Colonic mucosa (tissue), 4 donors: ENCODE results near the gene GIMD1. TPM values are rescaled to one million over a fixed set of nuclear protein-coding genes. Genes with fewer than 3 reads are reported as not detected.
"Not testable (repeated sequence)": the region's sequence is repeated elsewhere in the genome, so short reads cannot be mapped to it uniquely, and the experiment has no call there.

Source experiments
- DNase-seq: peaks from one replicate; pipeline ENCODE4 v3.0.0-alpha.2; 2020
- H3K27ac ChIP-seq: fragments of 200-600 bp; one replicate; pipeline ENCODE4 v1.8.0; 2021
- H3K27me3 ChIP-seq: fragments of 200-600 bp; one replicate; pipeline ENCODE4 v1.8.0; 2021
- H3K36me3 ChIP-seq: fragments of 200-600 bp; one replicate; pipeline ENCODE4 v1.8.0; 2021
- H3K4me1 ChIP-seq: fragments of 200-600 bp; one replicate; pipeline ENCODE4 v1.8.0; 2021; ENCODE audit warnings: mild to moderate bottlenecking
- H3K4me3 ChIP-seq: fragments of 200-600 bp; one replicate; pipeline ENCODE4 v1.8.0; 2021
- H3K9ac ChIP-seq, 2 donors: one replicate each; pipeline ENCODE4 v1.7.0; 2013; ENCODE audit warnings: control low read depth in 2 of 2, low read depth in 2 of 2, low read length in 2 of 2
- H3K9me3 ChIP-seq: fragments of 200-600 bp; one replicate; pipeline ENCODE4 v1.8.0; 2021
- intact Hi-C: fragments of 100-400 bp; cut with DNase I; formaldehyde crosslinking; loops from one replicate; pipeline ENCODE4 v1.14.1; 2022
- total RNA-seq, 2 donors: library from RNA; stranded (reverse); fragmentation: NEBNext Ultra II Directional in 1 of 2; extraction: Animal tissue kit (Norgen Biotek cat#: 25700) in 1 of 2; gene quantifications; one replicate each; pipeline ENCODE4 v1.2.1, GENCODE V29; 2021
- TF ChIP-seq, protein P1 (sequence below): fragments of 200-600 bp; IDR thresholded peaks from one replicate; pipeline ENCODE4 v1.8.0; 2022; ENCODE audit warnings: antibody characterized with exemption, mild to moderate bottlenecking
- donor health status: healthy.
- donor health status: DM: no; HTN: no; CAD: no.
- donor health status: DM: no; HTN: no; CAD: no.

The GIMD1 gene
- total RNA-seq, 2 donors from 2014 or later: not detected

DNA sequence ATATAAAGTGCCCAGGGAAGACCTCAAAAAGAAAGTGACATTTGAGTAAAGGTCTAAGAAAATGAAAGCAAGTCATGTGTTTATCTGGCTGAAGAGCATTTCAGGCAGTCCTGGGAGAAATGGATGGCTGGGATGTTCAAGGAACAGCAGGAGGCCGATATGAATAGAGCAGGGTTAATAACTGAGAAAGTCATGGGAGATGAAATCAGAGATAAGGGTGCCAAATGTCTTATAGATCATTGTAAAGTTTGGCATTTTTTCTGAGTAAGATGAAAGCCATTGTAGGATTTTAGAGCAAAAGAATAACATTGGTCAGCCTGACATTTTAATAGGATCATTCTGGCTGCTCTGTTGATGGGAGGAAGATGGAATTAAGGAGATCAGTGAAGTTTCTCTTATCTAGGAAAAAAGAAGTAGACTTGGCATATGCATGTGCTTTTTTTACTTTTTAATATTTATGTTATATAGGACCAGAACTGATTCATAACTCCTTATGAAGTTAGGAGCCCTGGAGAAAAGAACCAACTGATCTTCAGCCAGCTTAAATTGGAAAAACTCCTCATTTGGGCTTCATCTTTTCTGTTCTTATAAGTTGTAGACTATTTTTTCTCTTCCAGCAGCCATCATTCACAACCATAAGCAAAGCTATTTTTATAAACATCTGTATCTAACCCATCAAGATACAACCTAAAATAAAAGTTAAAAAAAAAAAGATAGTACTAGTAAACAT lies 33.7 kb downstream of the GIMD1 start:
- no peaks in the 10 kb centered on the region for H3K9me3 ChIP-seq
- intact Hi-C loops: no loop called here
- no peak for DNase-seq

GRCh38 chr4:106333186-106333585 lies 35.4 kb downstream of the GIMD1 start:
- H3K4me3 ChIP-seq: no peak overlapping the region
- no peaks in the 10 kb centered on the region for H3K36me3 ChIP-seq
- intact Hi-C loops: no loop called here
- H3K9me3 ChIP-seq: no peaks in the 10 kb centered on the region
- TF ChIP-seq, protein P1, sequence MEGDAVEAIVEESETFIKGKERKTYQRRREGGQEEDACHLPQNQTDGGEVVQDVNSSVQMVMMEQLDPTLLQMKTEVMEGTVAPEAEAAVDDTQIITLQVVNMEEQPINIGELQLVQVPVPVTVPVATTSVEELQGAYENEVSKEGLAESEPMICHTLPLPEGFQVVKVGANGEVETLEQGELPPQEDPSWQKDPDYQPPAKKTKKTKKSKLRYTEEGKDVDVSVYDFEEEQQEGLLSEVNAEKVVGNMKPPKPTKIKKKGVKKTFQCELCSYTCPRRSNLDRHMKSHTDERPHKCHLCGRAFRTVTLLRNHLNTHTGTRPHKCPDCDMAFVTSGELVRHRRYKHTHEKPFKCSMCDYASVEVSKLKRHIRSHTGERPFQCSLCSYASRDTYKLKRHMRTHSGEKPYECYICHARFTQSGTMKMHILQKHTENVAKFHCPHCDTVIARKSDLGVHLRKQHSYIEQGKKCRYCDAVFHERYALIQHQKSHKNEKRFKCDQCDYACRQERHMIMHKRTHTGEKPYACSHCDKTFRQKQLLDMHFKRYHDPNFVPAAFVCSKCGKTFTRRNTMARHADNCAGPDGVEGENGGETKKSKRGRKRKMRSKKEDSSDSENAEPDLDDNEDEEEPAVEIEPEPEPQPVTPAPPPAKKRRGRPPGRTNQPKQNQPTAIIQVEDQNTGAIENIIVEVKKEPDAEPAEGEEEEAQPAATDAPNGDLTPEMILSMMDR: no peak
- H3K27ac ChIP-seq: no peak overlapping the region
- no peak overlapping the region for H3K9ac ChIP-seq
- H3K4me1 ChIP-seq: no peaks in the 10 kb centered on the region
- no peaks in the 10 kb centered on the region for H3K27me3 ChIP-seq
- no peak for DNase-seq

More for the DNA sequence above, 33.7 kb downstream of the GIMD1 start:
- H3K9ac ChIP-seq: no peak overlapping the region
- H3K36me3 ChIP-seq: no peaks in the 10 kb centered on the region
- no peaks in the 10 kb centered on the region for H3K4me1 ChIP-seq
- no peak overlapping the region for H3K4me3 ChIP-seq
- no peaks in the 10 kb centered on the region for H3K27me3 ChIP-seq
- TF ChIP-seq, protein P1: no peak
- H3K27ac ChIP-seq: no peak overlapping the region

- Histone ChIP-seq H3K36me3 (no peaks in the 10 kb centered on the region), H3K4me3 (no peak overlapping the region), H3K4me1 (no peaks in the 10 kb centered on the region), H3K9me3 (no peaks in the 10 kb centered on the region), H3K27ac (no peak overlapping the region), H3K9ac (no peak overlapping the region), H3K27me3 (no peaks in the 10 kb centered on the region)
- no peak for DNase-seq
- TF ChIP-seq, protein P1: peak; percentile 54
- intact Hi-C loops: loop anchor here (10.0 kb wide), 1 partner anchor 74 kb away; no protein-coding TSS in a partner anchor
These were observed 39.4 kb downstream of the GIMD1 start for GRCh38 chr4:106329041-106329618.

DNA sequence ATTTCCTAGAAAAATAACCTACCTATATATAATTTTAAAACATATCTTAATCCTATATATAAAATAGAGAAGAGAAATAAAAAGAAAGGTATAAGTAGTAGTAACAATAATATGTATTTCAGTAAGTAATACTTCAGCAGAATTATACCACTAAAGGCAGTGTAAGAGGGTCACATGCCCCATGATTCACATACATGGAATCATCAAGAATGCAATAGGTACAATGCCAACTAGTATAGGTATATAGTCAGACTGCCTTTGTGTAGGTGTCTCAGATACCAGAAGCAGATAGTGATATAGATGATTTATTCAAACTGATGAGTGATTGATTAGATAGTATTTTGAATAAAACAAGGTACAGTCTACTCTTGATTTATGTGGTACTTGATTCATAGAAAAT lies 42.8 kb downstream of the GIMD1 start:
- no peak overlapping the region for H3K9ac ChIP-seq
- no peak for DNase-seq
- no peaks in the 10 kb centered on the region for H3K27me3 ChIP-seq
- no peak overlapping the region for H3K27ac ChIP-seq
- no peaks in the 10 kb centered on the region for H3K4me1 ChIP-seq
- no peaks in the 10 kb centered on the region for H3K36me3 ChIP-seq
- intact Hi-C loops: loop anchor here (10.0 kb wide), 1 partner anchor 71 kb away; no protein-coding TSS in a partner anchor
- no peaks in the 10 kb centered on the region for H3K9me3 ChIP-seq
- TF ChIP-seq, protein P1: no peak
- no peak overlapping the region for H3K4me3 ChIP-seq

GRCh38 chr4:106323119-106323518 lies 45.5 kb downstream of the GIMD1 start:
- no peak for DNase-seq
- Histone ChIP-seq H3K27me3 (no peaks in the 10 kb centered on the region), H3K4me1 (no peaks in the 10 kb centered on the region), H3K9me3 (no peaks in the 10 kb centered on the region), H3K36me3 (no peaks in the 10 kb centered on the region), H3K27ac (no peak overlapping the region), H3K9ac (no peak overlapping the region), H3K4me3 (no peak overlapping the region)
- TF ChIP-seq, protein P1: no peak
- intact Hi-C loops: loop anchor here (10.0 kb wide), 1 partner anchor 68 kb away; no protein-coding TSS in a partner anchor

DNA sequence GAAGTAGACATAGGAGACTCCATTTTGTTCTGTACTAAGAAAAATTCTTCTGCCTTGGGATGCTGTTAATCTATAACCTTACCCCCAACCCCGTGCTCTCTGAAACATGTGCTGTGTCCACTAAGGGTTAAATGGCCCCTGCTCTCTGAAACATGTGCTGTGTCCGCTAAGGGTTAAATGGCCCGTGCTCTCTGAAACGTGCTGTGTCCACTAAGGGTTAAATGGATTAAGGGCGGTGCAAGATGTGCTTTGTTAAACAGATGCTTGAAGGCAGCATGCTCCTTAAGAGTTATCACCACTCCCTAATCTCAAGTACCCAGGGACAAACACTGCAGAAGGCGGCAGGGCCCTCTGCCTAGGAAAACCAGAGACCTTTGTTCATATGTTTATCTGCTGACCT lies 46.8 kb downstream of the GIMD1 start:
- not testable (repeated sequence) for H3K27me3 ChIP-seq, DNase-seq, H3K9ac ChIP-seq, H3K27ac ChIP-seq, H3K36me3 ChIP-seq, H3K4me3 ChIP-seq, H3K9me3 ChIP-seq, H3K4me1 ChIP-seq
- intact Hi-C loops: loop anchor here (10.0 kb wide), 1 partner anchor 67 kb away; no protein-coding TSS in a partner anchor

DNA sequence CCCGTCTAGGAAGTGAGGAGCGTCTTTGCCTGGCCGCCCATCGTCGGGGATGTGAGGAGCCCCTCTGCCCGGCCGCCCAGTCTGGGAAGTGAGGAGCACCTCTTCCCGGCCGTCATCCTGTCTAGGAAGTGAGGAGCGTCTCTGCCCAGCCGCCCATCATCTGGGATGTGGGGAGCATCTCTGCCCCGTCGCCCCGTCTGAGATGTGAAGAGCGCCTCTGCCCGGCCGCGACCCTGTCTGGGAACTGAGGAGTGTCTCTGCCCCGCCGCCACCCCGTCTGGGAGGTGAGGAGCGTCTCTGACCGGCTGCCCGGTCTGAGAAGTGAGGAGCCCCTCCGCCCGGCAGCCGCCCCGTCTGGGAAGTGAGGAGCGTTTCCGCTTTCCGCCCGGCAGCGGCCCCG lies 47.4 kb downstream of the GIMD1 start:
- intact Hi-C loops: loop anchor here (10.0 kb wide), 1 partner anchor 66 kb away; no protein-coding TSS in a partner anchor
- not testable (repeated sequence) for DNase-seq

More for the DNA sequence above, 47.4 kb downstream of the GIMD1 start:
- H3K9me3 ChIP-seq, H3K4me3 ChIP-seq, H3K27me3 ChIP-seq, H3K4me1 ChIP-seq, H3K27ac ChIP-seq, H3K36me3 ChIP-seq, H3K9ac ChIP-seq: not testable (repeated sequence)
